ENCODE results near the gene KRT71.
"Not testable (repeated sequence)": the region's sequence is repeated elsewhere in the genome, so short reads cannot be mapped to it uniquely, and the experiment has no call there.

Gene KRT71

DNA sequence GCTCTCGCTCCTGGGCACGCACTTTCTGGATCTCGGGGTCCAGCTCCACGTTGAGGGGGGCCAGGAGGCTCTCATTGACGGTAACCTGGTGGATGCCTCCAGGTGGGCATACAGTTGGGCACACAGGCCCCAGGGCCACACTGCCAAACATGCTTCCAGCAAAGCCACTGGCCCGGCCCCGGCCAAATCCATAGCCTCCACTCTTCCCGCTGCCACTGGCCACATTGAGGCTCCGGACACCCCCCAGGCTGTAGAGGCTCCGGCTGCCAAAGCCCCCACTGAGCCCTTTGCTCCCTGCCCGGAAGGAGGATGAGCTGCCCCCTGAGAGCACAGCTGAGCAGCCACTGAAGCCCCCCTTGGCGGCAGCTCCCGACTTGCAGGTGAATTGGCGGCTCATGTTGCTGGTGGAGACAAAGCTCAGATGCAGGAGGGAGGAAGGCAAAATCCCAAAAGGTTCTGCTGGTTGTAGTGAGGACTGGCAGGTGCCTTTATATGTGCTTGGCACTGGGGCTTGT lies at the start of gene KRT71:
Gene KRT71 (minus strand): TSS at position 465 of the 515 bp plus-strand sequence. CDS start 68 bp downstream, at position 397.
- no peak for DNase-seq
- TF ChIP-seq POLR2A (IDR thresholded peaks at IDR 0.05; ENCODE audit: low read length) = no peak
- TF ChIP-seq GATA1 (IDR thresholded peaks at IDR 0.05; ENCODE audit: low read depth, low read length) = no peak

DNA sequence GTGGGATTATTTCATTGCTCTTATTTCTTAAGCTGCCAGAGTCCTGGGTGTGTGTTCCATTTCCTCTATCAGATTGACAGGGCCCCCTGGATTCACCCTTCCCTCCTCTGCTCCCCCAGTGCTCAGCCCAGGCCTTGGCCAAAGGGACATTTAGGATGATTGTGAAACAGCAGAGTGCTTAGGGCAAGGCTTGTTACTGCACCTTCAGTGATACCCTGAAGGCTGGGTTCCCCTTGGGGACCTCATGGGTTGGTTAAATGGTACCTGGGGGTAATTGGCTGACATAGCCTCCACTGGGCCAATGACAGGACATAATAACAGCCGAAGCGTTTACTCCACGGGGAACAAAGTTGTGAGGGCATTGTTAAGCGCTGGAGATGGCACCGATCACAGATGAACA lies 49.6 kb upstream of the KRT71 start:
- no peak for DNase-seq
- TF ChIP-seq POLR2A (IDR thresholded peaks at IDR 0.05; ENCODE audit: low read length) (no peak), GATA1 (IDR thresholded peaks at IDR 0.05; ENCODE audit: low read depth, low read length) (no peak)

- DNase-seq = no peak
- TF ChIP-seq POLR2A (IDR thresholded peaks at IDR 0.05; ENCODE audit: low read length) (no peak), GATA1 (IDR thresholded peaks at IDR 0.05; ENCODE audit: low read depth, low read length) (no peak)
Observed at GRCh38 chr12:52601671-52602070, 48.7 kb upstream of the KRT71 start.

DNA sequence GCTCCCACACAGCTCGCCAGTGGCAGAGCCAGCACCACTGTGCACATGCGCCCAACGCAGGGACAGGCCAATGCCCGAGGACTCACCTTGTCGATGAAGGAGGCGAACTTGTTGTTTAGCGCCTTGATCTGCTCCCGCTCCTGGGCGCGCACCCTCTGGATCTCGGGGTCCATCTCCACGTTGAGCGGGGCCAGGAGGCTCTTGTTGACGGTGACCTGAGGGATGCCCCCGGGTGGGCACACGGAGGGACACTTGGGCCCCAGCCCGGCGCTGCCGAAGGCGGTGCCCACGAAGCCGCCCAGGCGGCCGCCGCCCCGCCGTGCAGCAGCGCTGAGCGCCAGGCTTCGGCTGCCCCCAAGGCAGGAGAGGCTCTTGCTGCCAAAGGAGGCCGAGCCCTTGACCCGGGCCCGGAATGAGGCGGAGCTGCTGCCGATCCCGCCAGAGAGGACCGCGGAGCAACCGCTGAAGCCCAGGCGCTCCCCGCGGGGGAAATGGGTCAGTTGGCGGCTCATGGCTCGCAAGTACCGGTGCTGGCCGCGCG lies 48.1 kb upstream of the KRT71 start, which contains the start of gene KRT72:
Gene KRT72 (minus strand): TSS at position 523 of the 541 bp plus-strand sequence. CDS start 11 bp downstream, at position 512.
- TF ChIP-seq POLR2A (IDR thresholded peaks at IDR 0.05; ENCODE audit: low read length) = no peak
- TF ChIP-seq GATA1 (IDR thresholded peaks at IDR 0.05; ENCODE audit: low read depth, low read length) = no peak
- peak; percentile 19 to 20 for DNase-seq

DNA sequence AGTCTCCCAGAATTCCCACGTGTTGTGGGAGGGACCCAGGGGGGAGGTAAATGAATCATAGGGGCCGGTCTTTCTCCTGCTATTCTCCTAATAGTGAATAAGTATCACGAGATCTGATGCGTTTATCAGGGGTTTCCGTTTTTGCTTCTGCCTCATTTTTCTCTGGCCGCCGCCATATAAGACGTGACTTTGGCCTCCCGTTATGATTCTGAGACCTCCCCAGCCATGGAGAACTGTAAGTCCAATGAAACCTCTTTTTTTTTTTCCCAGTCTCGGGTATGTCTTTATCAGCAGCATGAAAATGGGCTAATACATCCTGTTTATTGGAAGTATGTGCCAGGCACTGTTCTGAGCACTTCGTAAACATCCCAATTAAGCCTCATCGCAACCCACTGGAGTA lies 47.5 kb upstream of the KRT71 start:
- TF ChIP-seq GATA1 (IDR thresholded peaks at IDR 0.05; ENCODE audit: low read depth, low read length) (no peak), POLR2A (IDR thresholded peaks at IDR 0.05; ENCODE audit: low read length) (no peak)
- DNase-seq = no peak

DNA sequence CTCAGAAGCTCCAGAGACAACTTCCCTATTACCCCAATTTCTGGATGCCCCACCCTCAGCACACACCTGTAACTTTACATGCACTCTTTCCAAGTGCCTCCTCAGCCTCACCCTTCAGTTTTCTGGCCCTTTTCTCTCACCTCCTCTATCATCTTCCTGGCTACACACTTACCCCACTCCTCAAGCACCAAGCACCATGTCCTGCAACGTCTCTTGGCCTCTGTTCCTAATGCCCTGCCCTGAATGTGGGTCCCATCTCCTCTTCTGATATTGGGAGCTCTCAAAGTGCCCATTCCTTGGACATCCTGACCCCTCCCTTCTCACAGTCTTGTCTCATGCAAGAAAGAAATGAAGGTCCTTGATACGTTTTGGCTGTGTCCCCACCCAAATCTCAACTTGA lies 47.1 kb upstream of the KRT71 start:
- no peak for TF ChIP-seq POLR2A (IDR thresholded peaks at IDR 0.05; ENCODE audit: low read length)
- no peak for TF ChIP-seq GATA1 (IDR thresholded peaks at IDR 0.05; ENCODE audit: low read depth, low read length)
- DNase-seq = no peak

DNA sequence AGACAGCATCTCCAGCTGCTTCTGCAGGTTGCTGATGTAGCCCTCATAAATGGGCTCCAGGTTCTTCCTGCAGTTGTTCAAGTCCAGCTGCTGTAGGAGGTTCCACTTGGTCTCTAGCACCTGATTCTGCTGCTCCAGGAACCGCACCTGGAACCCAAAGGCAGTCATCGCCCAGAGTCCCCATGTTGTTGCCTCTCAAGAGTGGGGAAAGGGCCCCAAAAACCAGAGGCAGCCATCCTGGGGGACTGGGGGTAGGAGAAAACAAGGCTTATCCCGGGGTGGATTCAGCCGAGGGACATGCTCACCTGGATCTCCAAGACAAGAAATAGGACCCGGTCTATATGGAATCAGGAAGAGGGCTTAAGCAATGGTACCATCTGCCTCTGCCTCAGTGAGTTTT lies 46.0 kb upstream of the KRT71 start:
- no peak for TF ChIP-seq POLR2A (IDR thresholded peaks at IDR 0.05; ENCODE audit: low read length)
- TF ChIP-seq GATA1 (IDR thresholded peaks at IDR 0.05; ENCODE audit: low read depth, low read length) = no peak
- DNase-seq = no peak

GRCh38 chr12:52594237-52594636 lies 41.3 kb upstream of the KRT71 start:
- DNase-seq = not testable (repeated sequence)

- TF ChIP-seq GATA1 (IDR thresholded peaks at IDR 0.05; ENCODE audit: low read depth, low read length) (no peak), POLR2A (IDR thresholded peaks at IDR 0.05; ENCODE audit: low read length) (no peak)
- DNase-seq = no peak
Observed at GRCh38 chr12:52591521-52591920, 38.6 kb upstream of the KRT71 start.

DNA sequence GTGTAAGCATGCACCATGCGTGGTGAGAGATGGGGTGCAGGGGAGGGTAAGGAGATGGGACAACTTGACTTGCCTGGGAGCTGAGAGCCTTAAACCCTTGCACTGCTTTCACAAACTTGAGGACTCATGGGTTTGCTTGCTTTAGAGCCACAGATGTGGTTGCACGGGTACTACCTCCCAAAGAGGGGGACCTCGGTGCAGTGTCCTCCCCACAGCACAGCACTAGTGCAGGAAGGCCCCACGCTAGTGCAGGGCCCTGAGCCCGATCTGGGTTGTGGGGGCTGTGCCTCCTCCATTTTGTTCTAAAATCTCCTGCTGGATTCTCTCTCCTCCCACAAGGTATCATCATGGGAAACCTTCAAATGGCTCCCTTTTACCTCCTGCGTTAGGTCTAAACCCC lies 37.1 kb upstream of the KRT71 start:
- TF ChIP-seq GATA1 (IDR thresholded peaks at IDR 0.05; ENCODE audit: low read depth, low read length) (no peak), POLR2A (IDR thresholded peaks at IDR 0.05; ENCODE audit: low read length) (no peak)
- no peak for DNase-seq

- no peak for DNase-seq
- no peak for TF ChIP-seq GATA1 (IDR thresholded peaks at IDR 0.05; ENCODE audit: low read depth, low read length)
- no peak for TF ChIP-seq POLR2A (IDR thresholded peaks at IDR 0.05; ENCODE audit: low read length)
Observed at GRCh38 chr12:52587563-52587962, 34.6 kb upstream of the KRT71 start.

DNA sequence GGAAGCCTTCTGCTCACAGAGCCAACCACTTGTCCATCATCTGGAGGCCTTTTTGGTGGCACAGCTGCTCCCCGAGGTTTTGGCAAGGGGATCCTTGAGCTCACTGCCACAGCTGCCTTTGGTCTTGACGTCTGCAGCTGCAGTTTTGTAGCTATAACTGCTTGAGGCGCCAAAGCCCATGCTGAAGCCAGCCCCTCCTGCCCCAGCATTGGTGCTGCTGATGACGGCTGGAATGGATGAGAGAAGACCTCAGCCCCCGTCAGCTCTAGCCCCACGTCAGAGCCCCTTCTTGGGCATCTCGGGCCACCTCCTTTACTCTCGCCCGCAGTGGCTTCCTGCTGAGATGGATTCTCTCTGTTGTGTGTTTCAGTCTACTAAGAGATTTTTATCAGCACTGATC lies 33.0 kb upstream of the KRT71 start:
- peak in 1 of 2 experiments; percentile 24 for DNase-seq
- TF ChIP-seq GATA1 (IDR thresholded peaks at IDR 0.05; ENCODE audit: low read depth, low read length) (no peak), POLR2A (IDR thresholded peaks at IDR 0.05; ENCODE audit: low read length) (no peak)

DNA sequence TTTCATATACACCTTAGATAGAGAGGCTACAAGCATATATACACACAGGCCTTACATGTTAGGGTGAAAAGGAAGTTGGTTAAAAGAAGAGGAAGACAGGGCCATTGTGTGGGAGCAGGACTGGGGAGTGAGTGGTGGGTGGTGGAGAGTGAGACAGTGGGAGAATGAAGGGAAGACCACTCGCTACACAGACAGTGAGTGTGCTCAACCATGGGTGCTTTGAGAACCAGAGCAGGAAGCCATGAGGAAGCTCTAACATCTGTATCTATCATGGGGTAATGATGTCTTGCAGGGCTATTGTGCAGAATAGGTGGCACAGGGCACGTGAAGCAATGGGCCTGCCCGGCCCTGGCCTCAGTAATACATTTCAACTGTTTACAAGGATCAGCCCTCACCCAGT lies 32.1 kb upstream of the KRT71 start:
- TF ChIP-seq POLR2A (IDR thresholded peaks at IDR 0.05; ENCODE audit: low read length) (no peak), GATA1 (IDR thresholded peaks at IDR 0.05; ENCODE audit: low read depth, low read length) (no peak)
- no peak for DNase-seq

DNA sequence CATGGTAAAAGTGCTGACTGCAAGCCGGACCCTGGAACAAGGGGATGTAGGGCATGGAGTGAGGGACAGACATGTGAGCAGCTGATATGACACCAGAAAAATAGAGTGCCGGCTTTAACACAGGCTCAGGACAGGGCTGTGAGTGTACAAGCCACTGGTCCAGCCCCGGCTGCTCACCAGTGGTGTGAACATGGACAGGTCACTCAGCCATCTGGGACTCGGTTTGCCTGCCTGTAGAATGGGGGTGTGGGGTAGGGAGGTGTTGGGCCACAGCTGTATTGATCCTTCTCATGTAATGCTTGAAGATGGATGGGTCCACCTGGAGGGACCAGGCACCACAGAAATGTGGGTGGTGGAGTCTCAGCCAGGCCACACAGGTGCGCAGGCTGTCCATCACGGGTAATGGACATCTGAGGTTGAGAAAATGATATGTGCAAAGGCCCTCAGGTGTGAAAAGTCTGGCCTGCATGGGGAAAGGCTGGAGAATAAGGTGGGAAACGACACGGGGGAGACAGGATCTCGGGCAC lies 31.3 kb upstream of the KRT71 start:
- DNase-seq = no peak
- TF ChIP-seq POLR2A (IDR thresholded peaks at IDR 0.05; ENCODE audit: low read length) (no peak), GATA1 (IDR thresholded peaks at IDR 0.05; ENCODE audit: low read depth, low read length) (no peak)

DNA sequence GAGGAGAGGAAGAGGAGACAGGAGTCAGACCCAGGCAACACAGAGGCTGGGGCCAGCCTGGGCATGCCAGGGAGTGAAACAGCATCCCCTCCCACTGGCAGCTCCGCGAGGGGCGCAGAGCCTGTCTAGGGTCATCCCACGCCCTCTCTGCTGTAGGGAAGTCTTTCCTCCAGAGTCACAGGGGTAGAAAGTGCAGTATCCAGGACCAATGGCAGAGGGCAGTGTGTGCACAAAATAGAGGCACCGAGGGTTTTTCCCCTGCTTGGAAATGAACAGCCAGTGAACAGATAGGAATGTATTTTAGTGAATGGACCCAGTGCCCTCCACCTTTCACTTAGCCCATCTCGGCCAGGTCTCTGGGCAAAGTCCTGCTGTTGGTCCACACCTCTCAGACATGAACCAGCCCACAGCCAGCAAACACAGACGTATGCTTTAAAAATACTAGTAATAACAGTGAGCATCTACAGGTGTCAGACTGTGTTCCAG lies 30.1 kb upstream of the KRT71 start:
- peak; percentile 69 to 86 for DNase-seq
- TF ChIP-seq GATA1 (IDR thresholded peaks at IDR 0.05; ENCODE audit: low read depth, low read length) = no peak
- no peak for TF ChIP-seq POLR2A (IDR thresholded peaks at IDR 0.05; ENCODE audit: low read length)

Data from erythroblast (primary cell).